HepG2 (cell line): ENCODE results near the gene AHCYL1. TPM values are rescaled to one million over a fixed set of nuclear protein-coding genes. Genes with fewer than 3 reads are reported as not detected.

Experiments used
- ATAC-seq: fragments of 200-7000 bp; cut with Tn5 transposase; 3 replicates; pipeline ENCODE4 v1.9.1; 2020; ENCODE audit warnings: mild to moderate bottlenecking, moderate library complexity
- BruUV-seq: library from RNA; stranded (reverse); fragments of 400-500 nt; replicated peaks from 2 replicates; lab custom pipeline; 2021; lab: Mats Ljungman, UMichigan
- CTCF ChIA-PET: fragments of 300-600 bp; formaldehyde crosslinking; extraction: SDS; loops from one replicate; lab custom pipeline; 2021; ENCODE audit warnings: low total read pairs, inconsistent platforms, low intra/inter-chr PET ratio; lab: Yijun Ruan, JAX
- POLR2A ChIA-PET: fragments of 350-600 bp; sonication (Branson Sonifier 250); formaldehyde crosslinking; loops from one replicate; lab custom pipeline; 2020; ENCODE audit warnings: antibody characterized with exemption, inconsistent platforms; lab: Yijun Ruan, JAX
- DNase-seq: peaks from one replicate; pipeline ENCODE4 v3.0.0-alpha.2; 2015; ENCODE audit warnings: low spot score
- FAIRE-seq: peaks from 3 replicates; lab custom pipeline; 2011; peaks lifted over from hg19 to GRCh38; lab: Jason Lieb, UNC
- H2AFZ ChIP-seq: one replicate; pipeline ENCODE4 v1.6.1; 2011; ENCODE audit warnings: low read length, inconsistent platforms
- H3K27ac ChIP-seq: fragments of 300-600 bp; 3 replicates; pipeline ENCODE4 v1.8.0; 2011; ENCODE audit warnings: mixed run types, mild to moderate bottlenecking, mixed read lengths, low read length, inconsistent platforms; ENCODE audit not compliant: insufficient read depth; ENCODE audit errors: extremely low read length
- H3K27me3 ChIP-seq, 2 experiments: fragments of 200-600 bp in 1 of 2; 2 replicates in 1 of 2; 3 replicates in 1 of 2; pipeline versions ENCODE4 v1.6.0 to v1.8.0; 2011; ENCODE audit warnings: low read length in 2 of 2, mild to moderate bottlenecking in 2 of 2, moderate library complexity in 2 of 2, inconsistent platforms in 1 of 2; ENCODE audit not compliant: insufficient read depth in 2 of 2, control insufficient read depth in 1 of 2
- H3K36me3 ChIP-seq, 2 experiments: fragments of 200-600 bp in 1 of 2; replicated peaks in 1 of 2; 2 replicates in 1 of 2; 3 replicates in 1 of 2; pipeline versions ENCODE4 v1.5.1 to v1.8.0; 2011; ENCODE audit warnings: low read length in 2 of 2, inconsistent platforms in 1 of 2; ENCODE audit not compliant: insufficient read depth in 2 of 2, control insufficient read depth in 1 of 2
- H3K4me1 ChIP-seq: 2 replicates; pipeline ENCODE4 v1.5.1; 2012; ENCODE audit warnings: low read length, inconsistent platforms; ENCODE audit not compliant: insufficient read depth
- H3K4me2 ChIP-seq: 2 replicates; pipeline ENCODE4 v1.6.0; 2011; ENCODE audit warnings: low read depth, low read length, inconsistent platforms
- H3K4me3 ChIP-seq, 3 experiments: fragments of 200-600 bp in 1 of 3; sonication (generic), shearing (Covaris generic) in 1 of 3; replicated peaks in 1 of 3; 2 replicates each; pipeline ENCODE4 v1.5.1; 2011 to 2016; ENCODE audit warnings: low read length in 3 of 3, inconsistent platforms in 2 of 3, low read depth in 2 of 3, mild to moderate bottlenecking in 2 of 3, control low read depth in 1 of 3, mixed read lengths in 1 of 3; ENCODE audit not compliant: insufficient read depth in 1 of 3
- H3K79me2 ChIP-seq: one replicate; pipeline ENCODE4 v1.6.1; 2011; ENCODE audit warnings: low read length, inconsistent platforms; ENCODE audit not compliant: insufficient read depth
- H3K9ac ChIP-seq: 2 replicates; pipeline ENCODE4 v1.6.0; 2011; ENCODE audit warnings: mild to moderate bottlenecking, low read depth, low read length, inconsistent platforms; ENCODE audit not compliant: insufficient read depth
- H3K9me3 ChIP-seq: 2 replicates; pipeline ENCODE4 v1.5.1; 2012; ENCODE audit warnings: mild to moderate bottlenecking, low read length
- H4K20me1 ChIP-seq: 2 replicates; pipeline ENCODE4 v1.6.0; 2011; ENCODE audit warnings: inconsistent platforms, mild to moderate bottlenecking, low read length, moderate library complexity; ENCODE audit not compliant: insufficient read depth
- ESRRA ChIP-seq: sonication (generic); formaldehyde crosslinking; IDR thresholded peaks from 2 replicates; pipeline ENCODE4 v1.5.1; 2020; ENCODE audit warnings: mild to moderate bottlenecking, low read depth, missing genetic modification reagents
- FOXK2 ChIP-seq: fragments of 450-650 bp; IDR thresholded peaks from 2 replicates; pipeline ENCODE4 v1.6.1; 2016
- PAWR ChIP-seq: sonication (generic); formaldehyde crosslinking; IDR thresholded peaks from 2 replicates; pipeline ENCODE4 v1.4.0; 2020; ENCODE audit warnings: missing genetic modification reagents, mild to moderate bottlenecking, borderline replicate concordance
- POLR2AphosphoS5 ChIP-seq: IDR thresholded peaks from 2 replicates; pipeline ENCODE4 v1.6.1; 2012; ENCODE audit warnings: low read depth, low read length
- TARDBP ChIP-seq: sonication (generic); formaldehyde crosslinking; IDR thresholded peaks from 2 replicates; pipeline ENCODE4 v1.8.0; 2022; ENCODE audit warnings: mild to moderate bottlenecking, missing genetic modification reagents
- THAP9 ChIP-seq: sonication (generic); formaldehyde crosslinking; IDR thresholded peaks from 2 replicates; pipeline ENCODE4; 2020; ENCODE audit warnings: missing genetic modification reagents, mild to moderate bottlenecking, borderline replicate concordance
- ZFP36 ChIP-seq: fragments of 150-350 bp; IDR thresholded peaks from 2 replicates; pipeline ENCODE4 v1.6.1; 2018; ENCODE audit warnings: borderline replicate concordance, low read length, low read depth; ENCODE audit not compliant: partially characterized antibody
- ZNF274 ChIP-seq: sonication (generic); formaldehyde crosslinking; IDR thresholded peaks from 2 replicates; pipeline ENCODE4 v1.5.1; 2020; ENCODE audit warnings: mild to moderate bottlenecking, missing genetic modification reagents
- ZNF329 ChIP-seq: sonication (generic); formaldehyde crosslinking; IDR thresholded peaks from 2 replicates; pipeline ENCODE4 v1.9.0; 2021; ENCODE audit warnings: low read depth, mild to moderate bottlenecking, missing genetic modification reagents
- ZNF446 ChIP-seq: sonication (generic); formaldehyde crosslinking; IDR thresholded peaks from 2 replicates; pipeline ENCODE4 v1.5.0; 2020; ENCODE audit warnings: mild to moderate bottlenecking, missing genetic modification reagents
- ZNF512 ChIP-seq: sonication (generic); formaldehyde crosslinking; IDR thresholded peaks from 2 replicates; pipeline ENCODE4 v1.4.0; 2020; ENCODE audit warnings: mild to moderate bottlenecking, missing genetic modification reagents
- ZNF598 ChIP-seq: sonication (generic); formaldehyde crosslinking; IDR thresholded peaks from 2 replicates; pipeline ENCODE4 v1.5.1; 2020; ENCODE audit warnings: mild to moderate bottlenecking, missing genetic modification reagents, borderline replicate concordance
- ZNF672 ChIP-seq: sonication (generic); formaldehyde crosslinking; IDR thresholded peaks from 2 replicates; pipeline ENCODE4 v1.8.1; 2022; ENCODE audit warnings: missing genetic modification reagents
- WGBS: methylation state at CpG from one replicate; pipeline ENCODE4 v1.1.6; 2017; ENCODE audit warnings: low lambda C conversion rate; 5-methylcytosine and 5-hydroxymethylcytosine counted together
- in situ Hi-C: cut with HindIII; loops from 2 replicates; pipeline ENCODE4 v1.10.0; 2017; ENCODE audit warnings: low pct_unique_long_range_greater_than_20kb; ENCODE audit not compliant: extremely low pct_ligation_motif_present
- intact Hi-C: fragments of 100-400 bp; cut with micrococcal nuclease; formaldehyde crosslinking; loops from one replicate; pipeline ENCODE4 v1.10.0; 2022; ENCODE audit not compliant: unreplicated experiment
- polyA plus RNA-seq, 8 experiments: library from polyadenylated mRNA; depleted of rRNA in 3 of 8; stranded (reverse) in 7 of 8; unstranded in 1 of 8; fragments of >200 nt; fragmentation: Illumina TruSeq in 4 of 8; extraction: Trizol in 4 of 8; gene quantifications; 2 replicates each; pipeline versions ENCODE4 v1.2.1 to v1.2.3, GENCODE V29; 2011 to 2016; ENCODE audit warnings: low read depth in 4 of 8, missing spikeins in 1 of 8, mixed read lengths in 1 of 8; ENCODE audit not compliant: insufficient read depth in 1 of 8
- total RNA-seq, 5 experiments: library from RNA; depleted of rRNA; stranded (reverse); fragments of >200 nt; fragmentation: Illumina TruSeq; extraction: Trizol; gene quantifications; 2 replicates each; pipeline ENCODE4 v1.2.3, GENCODE V29; 2016; ENCODE audit warnings: low read depth in 1 of 5

The AHCYL1 gene
- total and polyA plus RNA-seq, 2 of the 13 experiments (the other 11 are each of a cell fraction or from before 2014, with no cell fraction given), result 40.9 to 76.3 TPM

- Histone ChIP-seq H3K27me3 (no peaks in the 10 kb centered on the region; a peak in 1 of 5 replicates), H3K4me3 (peak overlapping the region; percentile 4 to 94 (median 31); a peak in 4 of 6 replicates), H3K9me3 (no peaks in the 10 kb centered on the region), H2AFZ (peak overlapping the region; percentile 79), H3K36me3 (no peaks in the 10 kb centered on the region), H3K79me2 (peaks cover 34% of the 10 kb centered on the region), H3K4me1 (peaks cover 86% of the 10 kb centered on the region), H3K9ac (peak overlapping the region; percentile 90; the same call in 1 of the 2 replicates), H4K20me1 (peaks cover 3% of the 10 kb centered on the region; the same call in 1 of the 2 replicates)
- CTCF ChIA-PET, result interaction anchor here (1.1 to 3.6 kb wide), 6 partner anchors 23 to 210 kb away, joined by 4 to 48 read pairs (median 8); no protein-coding TSS in a partner anchor
- no TSS peak for BruUV-seq
- DNase-seq, result no peak
- no peak for FAIRE-seq
- peak; percentile 33 for ATAC-seq
- intact Hi-C loops (loop anchor here (1.0 to 10.0 kb wide), 6 partner anchors 24 to 439 kb away; partner anchors contain the start of genes GNAI3 and GSTM5), in situ Hi-C loops (loop anchor here (5.0 to 10.0 kb wide), 3 partner anchors 62 to 339 kb away; no protein-coding TSS in a partner anchor)
- TF ChIP-seq ZNF512 (CRISPR knock-in tag) (no peak), THAP9 (CRISPR knock-in tag) (no peak), ZNF446 (no peak), FOXK2 (no peak), ZNF329 (no peak), TARDBP (no peak), ZNF274 (CRISPR knock-in tag) (no peak), POLR2AphosphoS5 (no peak), ZNF598 (CRISPR knock-in tag) (0 out of 2 replicates have a peak, but pooled peaks have one; percentile 81), ZFP36 (no peak), ESRRA (CRISPR knock-in tag) (peak; percentile 4; the same call in 1 of the 2 replicates), ZNF672 (CRISPR knock-in tag) (0 out of 2 replicates have a peak, but pooled peaks have one; percentile 14), PAWR (CRISPR knock-in tag) (0 out of 2 replicates have a peak, but pooled peaks have one; percentile 9)
- TF ChIP-seq, all 625 proteins: peak for 4
- 7% methylated on average over 2 of the region's 7 CpGs for whole genome bisulfite sequencing
- Histone ChIP-seq H3K27ac (no peak overlapping the region), H3K4me2 (peak overlapping the region; percentile 96)
- POLR2A ChIA-PET, result interaction anchor here (0.9 to 3.7 kb wide), 22 partner anchors 24 to 435 kb away, joined by 3 to 67 read pairs (median 5); partner anchors contain the start of genes CSF1, EPS8L3, GNAI3 and GSTM3
Measured at GRCh38 chr1:109984190-109984455, 442 bp upstream of the AHCYL1 start.
